GM18511 (cell line): ENCODE measurements around the gene ITCH.

Experiments used
- ATAC-seq: cut with Tn5 transposase; IDR thresholded peaks from one replicate; pipeline ENCODE4 v1.9.1; 2021; ENCODE audit warnings: mild to moderate bottlenecking, moderate library complexity; ENCODE audit not compliant: unreplicated experiment

Gene ITCH

DNA sequence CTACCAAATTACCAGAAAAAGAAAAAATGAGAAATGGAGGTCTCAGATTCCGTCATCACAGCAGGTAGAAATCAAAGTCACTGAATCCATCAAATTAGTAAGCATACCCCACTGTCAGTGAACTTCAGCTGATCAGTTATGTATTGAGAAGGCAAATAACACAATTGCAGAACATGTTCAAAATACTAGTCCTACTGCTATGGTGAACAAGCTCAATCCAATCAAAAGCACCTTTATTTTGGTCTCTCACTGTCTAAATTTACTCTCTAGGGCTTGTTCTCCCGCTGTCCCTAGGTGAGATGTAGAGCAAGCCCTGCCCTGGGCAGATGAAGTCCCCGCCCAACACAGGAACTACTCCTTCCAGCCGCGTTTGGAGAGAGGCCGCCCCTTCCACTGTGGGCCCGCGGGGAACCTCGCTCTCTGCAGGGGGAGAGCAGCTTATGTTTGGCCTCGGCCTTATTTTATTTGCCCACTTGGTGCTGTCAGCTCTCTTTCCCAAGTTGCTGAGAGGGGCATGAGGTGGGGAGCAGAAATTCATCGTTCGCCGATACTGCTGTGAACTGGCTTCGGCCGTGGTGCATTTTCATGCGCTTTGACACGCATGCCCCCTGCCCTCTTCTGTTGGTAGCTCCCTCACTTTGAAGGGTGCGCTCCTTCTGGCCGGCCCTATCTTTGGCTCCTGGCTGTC, 181.2 kb downstream of the ITCH start:
- ATAC-seq: no peak

DNA sequence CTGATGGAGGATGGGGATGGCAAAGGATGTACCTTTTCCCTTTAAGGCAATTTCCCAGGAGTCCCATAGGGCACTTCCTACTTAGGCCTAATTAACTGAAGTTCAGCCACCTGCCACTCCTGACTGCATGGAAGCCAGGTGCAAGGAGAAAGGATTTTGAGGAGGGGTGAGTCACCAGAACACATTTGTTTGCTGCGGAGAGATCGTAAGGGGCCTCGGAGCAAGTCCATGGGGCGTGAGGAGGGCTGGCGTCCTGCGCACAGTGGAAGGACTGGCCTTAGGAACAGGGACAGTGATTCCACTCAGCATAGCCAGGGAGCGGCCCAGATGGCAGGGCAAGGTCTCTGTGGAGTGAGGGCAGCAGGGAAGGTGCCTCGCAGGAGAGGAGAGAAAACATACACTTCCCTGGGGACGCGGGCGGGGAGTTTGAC, 183.7 kb downstream of the ITCH start:
- no peak for ATAC-seq

DNA sequence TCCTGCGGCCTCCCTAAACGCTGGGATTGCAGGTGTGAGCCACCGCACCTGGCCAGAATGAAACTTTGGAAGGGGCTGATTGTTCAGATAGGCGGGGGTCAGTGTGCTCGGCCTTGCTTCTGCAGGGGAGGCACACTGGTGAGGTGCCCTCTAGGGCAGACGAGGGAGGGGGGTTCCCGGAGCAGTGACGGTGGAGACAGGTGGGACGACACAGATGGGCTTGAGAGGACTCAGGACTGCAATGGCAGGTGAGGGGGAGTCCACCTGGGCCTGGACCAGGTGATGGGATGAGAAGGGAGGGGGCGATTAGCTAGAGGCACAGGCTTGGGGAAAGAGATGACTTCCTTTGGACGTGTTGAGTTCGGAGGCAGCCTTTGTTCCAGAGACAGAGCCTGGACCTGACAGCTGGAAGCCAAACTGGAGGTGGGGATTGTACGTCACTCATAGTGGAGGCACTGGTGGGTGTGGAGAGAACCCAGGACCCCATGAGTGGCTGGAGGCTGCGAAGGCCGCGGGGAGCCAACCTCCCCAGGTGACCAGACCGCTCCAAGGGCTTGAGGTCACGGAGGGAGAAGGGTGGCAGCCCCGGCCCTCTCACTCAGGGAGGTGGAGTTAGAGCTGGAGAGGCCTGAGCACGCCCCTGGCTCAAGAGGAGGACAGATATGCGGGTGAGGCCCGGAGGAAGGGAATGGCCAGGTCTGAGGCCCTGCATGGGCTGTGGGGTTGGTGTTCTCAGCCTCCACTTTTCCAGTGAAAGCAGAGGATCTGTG, 185.0 kb downstream of the ITCH start:
- no peak for ATAC-seq

DNA sequence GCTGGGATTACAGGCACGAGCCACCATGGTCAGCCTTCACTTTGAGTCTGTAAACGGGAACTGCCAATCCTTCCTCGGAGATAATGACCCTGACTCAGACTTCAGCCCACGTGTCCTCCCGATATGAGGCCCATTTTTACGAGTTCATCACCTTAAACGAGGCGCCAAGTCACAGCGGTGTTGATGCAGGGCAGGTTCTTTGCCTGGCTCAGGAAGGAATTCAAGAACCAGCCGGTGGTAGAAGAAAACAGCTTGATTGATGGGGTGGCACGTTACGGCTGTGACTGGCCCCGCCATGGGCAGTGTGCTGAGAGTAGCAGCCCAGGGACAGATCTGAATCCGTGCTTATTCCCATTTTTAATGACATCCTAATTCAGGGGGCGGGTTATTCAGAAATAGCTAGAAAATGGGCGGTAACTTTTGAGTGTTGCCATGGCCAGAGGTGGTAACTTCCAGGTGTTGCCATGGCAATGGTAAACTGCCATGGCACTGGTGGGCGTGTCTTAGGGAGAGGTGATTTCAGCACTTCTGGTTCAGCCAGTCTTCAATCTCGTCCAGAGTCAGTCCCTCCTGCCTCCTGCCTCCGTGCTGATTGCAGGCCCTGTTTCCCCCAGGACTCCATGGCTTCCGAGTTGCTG, 186.3 kb downstream of the ITCH start:
- ATAC-seq: no peak

DNA sequence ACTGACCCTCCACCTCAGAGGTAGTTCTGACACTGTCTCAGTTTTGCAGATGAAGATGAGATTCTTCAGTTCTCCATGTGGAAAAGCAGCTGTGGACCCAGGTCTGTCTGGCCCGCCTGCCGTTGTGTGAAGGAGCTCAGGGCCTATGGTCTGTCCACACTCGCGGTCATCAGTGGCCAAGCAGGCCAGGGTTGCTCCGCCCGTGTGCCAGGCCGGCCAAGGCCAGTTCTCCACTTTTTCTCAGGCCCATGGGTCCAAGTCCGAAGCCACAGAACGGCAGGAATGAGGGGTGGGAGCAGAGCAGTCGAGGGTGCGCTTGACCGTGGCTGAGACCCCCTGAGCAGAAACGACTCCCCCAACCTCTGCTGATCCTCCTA, 186.8 kb downstream of the ITCH start:
- ATAC-seq: no peak

DNA sequence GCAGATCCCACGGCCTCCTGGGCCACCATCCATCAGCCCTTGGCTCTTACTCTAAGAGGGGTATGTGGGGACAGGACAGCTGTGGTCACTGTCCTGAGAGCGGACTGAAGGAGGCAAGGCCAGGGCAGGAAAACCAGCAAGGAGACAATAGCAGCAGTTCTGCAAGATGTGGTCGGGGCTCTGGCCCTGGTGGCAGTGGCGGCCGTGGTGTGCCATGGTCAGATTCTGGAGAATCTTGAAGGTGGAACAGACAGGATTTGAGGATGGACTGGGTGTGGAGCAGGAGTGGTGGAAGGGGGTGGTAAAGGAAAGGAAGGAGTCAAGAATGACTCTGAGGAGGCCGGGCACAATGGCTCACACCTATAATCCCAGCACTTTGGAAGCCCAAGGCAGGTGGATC, 189.5 kb downstream of the ITCH start:
- no peak for ATAC-seq

DNA sequence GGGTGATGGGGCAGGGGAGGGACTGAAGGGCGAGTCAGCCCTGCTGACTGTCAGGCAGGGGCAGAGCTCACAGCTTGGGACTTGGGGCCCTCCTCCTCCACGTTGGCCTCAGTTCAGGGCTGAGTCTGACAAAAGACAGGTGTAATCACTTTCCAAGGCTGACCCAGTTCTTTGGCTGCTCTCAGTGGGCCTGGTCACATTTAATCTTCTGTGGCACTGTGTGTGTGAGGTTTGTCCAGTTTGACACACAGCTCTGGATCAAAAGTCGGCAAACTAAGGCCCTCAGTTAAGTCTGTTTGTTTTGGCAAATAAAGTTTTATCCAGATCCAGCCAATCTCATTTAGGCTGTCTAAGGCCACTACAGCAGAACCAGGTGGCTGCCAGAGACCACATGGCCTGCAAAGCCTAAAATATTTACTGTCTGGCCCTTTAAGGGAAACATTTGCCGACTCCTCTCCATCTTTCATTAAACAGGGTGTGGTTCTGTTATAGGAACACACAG, 190.3 kb downstream of the ITCH start:
- no peak for ATAC-seq

DNA sequence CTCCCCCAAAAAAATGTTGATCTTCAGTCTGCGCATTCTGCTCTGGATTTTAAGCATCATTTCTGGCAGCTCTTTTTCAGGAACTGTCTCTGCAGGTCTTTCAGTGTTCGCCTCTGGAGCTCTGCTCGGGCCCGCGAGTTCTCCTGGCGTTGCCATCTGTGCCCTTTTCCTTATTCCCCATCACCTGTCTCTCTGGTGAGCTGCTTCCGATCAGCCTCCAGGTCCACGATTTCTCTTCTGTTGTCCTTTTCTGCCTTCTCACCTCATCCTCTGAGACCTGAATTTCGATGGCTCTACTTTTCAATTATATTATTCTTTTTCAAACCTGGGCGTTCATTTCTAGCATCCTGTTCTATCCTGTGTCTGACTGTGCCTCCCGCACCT, 194.9 kb downstream of the ITCH start:
- ATAC-seq: no peak

DNA sequence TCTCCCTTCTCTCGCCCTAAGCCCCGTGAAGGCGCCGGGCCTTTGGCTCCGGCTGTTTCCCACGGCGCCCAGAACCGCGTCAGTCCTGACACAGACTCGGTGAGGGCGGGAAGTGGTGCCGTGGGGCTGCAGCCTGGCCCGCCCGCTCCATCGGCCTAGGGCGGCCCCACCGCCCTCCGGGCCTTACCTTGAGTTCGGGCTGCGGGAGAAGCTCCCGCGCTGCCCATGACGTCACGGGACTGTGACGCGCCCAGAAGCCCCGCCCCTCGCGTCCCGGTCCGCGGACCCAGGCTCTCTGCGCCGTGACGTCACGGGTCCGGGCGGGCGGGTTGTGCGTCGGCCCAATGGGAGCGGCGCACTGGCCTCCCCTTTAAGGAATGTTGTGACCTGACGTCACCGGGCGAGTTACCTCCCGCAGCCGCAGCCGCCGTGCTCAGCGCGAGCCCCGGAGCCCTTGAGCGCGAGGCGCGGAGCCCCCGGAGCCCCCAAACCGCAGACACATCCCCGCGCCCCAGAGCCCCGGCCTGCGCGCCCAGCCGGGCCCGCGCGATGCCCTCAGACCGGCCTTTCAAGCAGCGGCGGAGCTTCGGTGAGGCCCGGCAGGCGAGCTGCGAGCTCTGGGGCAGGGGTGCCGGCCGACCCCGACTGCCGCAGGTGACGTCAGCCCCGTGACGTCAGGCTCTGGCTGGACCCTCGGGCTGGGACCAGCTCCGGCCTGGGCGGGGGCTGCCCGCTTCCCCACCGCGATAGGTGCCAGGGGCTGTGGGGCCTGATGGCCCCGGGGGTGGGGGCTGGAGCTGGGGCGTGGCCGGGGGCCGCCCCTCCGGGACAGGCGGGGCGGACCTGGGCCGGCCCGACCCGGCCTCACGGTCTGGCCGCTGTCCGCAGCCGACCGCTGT, 195.5 kb downstream of the ITCH start, which contains the start of gene MAP1LC3A:
Gene MAP1LC3A, plus strand, starts transcription at position 399 of the 899 bp plus-strand sequence. Its CDS starts 151 bp downstream, at position 550.
- ATAC-seq: peak; percentile 50

DNA sequence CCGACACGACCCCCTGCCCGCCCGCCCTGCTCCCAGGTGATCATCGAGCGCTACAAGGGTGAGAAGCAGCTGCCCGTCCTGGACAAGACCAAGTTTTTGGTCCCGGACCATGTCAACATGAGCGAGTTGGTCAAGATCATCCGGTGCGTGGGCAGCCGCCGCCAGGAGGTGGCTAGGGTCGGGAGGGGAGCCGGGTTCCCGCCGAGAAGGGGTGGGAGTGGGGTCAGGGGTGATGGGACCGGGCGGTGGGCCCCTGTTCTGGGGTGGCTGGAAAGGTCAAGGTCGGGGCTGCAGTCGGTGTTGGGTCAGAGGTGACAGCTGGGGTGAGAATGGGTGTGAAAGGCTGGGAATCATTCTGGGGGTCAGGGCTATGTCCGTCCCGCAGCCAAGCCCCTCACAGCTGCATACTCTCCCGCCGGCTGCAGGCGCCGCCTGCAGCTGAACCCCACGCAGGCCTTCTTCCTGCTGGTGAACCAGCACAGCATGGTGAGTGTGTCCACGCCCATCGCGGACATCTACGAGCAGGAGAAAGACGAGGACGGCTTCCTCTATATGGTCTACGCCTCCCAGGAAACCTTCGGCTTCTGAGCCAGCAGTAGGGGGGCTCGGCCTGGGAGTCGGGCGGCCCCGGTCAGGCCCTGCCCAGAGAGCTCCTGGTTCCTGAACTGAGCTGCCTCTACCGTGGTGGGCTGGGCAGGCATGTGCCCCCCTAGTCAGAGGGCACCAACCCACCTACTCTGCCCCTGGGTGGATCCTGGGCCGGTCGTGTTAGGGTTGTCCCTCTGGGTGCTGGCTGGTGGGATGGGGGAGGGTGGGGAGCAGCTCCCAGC, 196.5 kb downstream of the ITCH start:
- no peak for ATAC-seq

DNA sequence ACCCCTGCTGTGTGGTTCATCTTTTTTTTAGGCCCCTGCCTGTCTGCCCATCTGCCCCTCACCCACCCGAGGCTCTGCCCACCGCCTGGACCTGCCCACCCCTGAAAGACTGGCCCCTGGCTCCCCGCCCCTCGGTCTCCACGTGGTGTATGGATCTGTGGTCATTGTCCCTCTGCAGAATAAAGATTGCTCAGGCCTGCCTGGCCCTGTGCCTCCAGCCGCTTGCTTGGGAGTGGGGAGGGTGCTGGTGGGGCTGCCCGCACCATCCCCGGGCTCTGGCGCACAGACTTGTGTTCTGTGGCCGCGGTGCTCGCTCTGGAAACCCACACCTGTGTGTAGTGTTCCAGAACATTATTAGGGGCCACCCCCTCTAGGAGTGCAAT, 197.1 kb downstream of the ITCH start:
- ATAC-seq: no peak

DNA sequence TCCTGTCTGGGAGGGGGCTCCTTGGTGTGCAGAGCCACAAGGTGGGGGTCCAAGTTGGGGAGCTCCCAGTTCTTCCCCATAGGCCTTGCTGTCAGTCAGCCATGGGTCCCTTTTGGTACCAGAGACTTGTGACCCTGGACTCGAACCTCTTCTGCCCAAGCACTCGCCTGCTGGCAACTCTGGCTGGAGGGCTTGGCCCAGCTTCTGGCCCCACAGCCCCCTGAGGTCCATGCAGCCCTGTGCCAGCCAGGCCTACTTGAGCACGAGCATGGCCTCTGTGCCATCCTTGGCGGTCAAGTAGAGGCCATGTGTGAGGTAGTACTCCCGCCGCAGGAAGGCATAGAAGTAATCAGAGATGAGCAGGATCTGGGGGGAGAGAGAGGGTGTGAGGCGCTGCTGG, 197.5 kb downstream of the ITCH start:
- no peak for ATAC-seq
